ENCODE measurements around the gene SMURF1.

DNA sequence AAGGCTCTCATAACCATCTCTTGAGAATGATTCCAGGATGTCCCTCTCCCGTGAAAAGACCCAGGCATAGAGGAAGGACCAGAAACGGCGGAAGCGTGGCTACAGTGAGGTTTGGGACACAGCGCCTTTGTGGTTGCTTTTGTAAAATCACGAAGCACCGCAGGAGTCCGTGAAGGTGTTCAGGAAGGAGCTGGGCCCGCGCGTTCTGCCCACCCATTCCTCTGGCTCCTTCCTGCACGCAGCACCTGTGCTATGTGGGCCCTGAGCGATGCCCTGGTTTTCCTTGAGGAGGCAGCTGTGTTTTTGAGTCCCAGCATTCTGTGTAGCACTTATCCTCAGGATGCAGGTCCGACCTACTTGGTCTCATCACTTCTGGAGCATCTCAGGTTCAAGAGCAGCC lies 152.8 kb downstream of the SMURF1 start:
- TF ChIP-seq POLR2AphosphoS5 (IDR thresholded peaks at IDR 0.05; ENCODE audit: low read depth, low read length) (no peak), POLR2A (IDR thresholded peaks at IDR 0.05; ENCODE audit: low read depth, low read length) (no peak), PAX5 (IDR thresholded peaks at IDR 0.05; ENCODE audit: insufficient read depth, low read length, severe bottlenecking) (no peak), TAF1 (IDR thresholded peaks at IDR 0.05; ENCODE audit: low read depth, low read length) (no peak), POU2F2 (IDR thresholded peaks at IDR 0.05; ENCODE audit: low read depth, low read length) (no peak)

Data from GM12891 (cell line).